B cell (primary cell): ENCODE data around the gene RPSA. TPM values are rescaled to one million over a fixed set of nuclear protein-coding genes. Genes with fewer than 3 reads are reported as not detected.

Source experiments
- ATAC-seq: fragments of 200-7000 bp; cut with Tn5 transposase; one replicate; pipeline ENCODE4 v1.10.0; 2021; ENCODE audit warnings: low read depth, mild to moderate bottlenecking, moderate number of reproducible peaks, moderate library complexity
- CTCF ChIA-PET: fragments of 350-600 bp; sonication (Branson Sonifier 250); formaldehyde crosslinking; loops from one replicate; lab custom pipeline; 2021; ENCODE audit warnings: antibody characterized with exemption, inconsistent platforms; lab: Charles Lee
- POLR2A ChIA-PET: fragments of 350-600 bp; sonication (Branson Sonifier 250); formaldehyde crosslinking; loops from one replicate; lab custom pipeline; 2021; ENCODE audit warnings: antibody characterized with exemption; lab: Charles Lee
- DNase-seq: peaks from one replicate; pipeline ENCODE4 v3.0.0; 2013
- H2AFZ ChIP-seq: 2 replicates; pipeline ENCODE4 v1.6.1; 2012; ENCODE audit warnings: mild to moderate bottlenecking, low read depth, low read length; ENCODE audit not compliant: insufficient read depth, poor library complexity, severe bottlenecking
- H3K27ac ChIP-seq, 2 donors: 1 replicate in 1 of 2; 2 replicates in 1 of 2; pipeline ENCODE4 v1.5.1; 2012 to 2013; ENCODE audit warnings: low read length in 2 of 2, mild to moderate bottlenecking in 2 of 2, moderate library complexity in 1 of 2
- H3K27me3 ChIP-seq, 4 experiments: fragments of 200-600 bp in 1 of 4; sonication (generic) in 1 of 4; replicated peaks in 1 of 4; 1 replicate in 2 of 4; 2 replicates in 2 of 4; pipeline versions ENCODE4 v1.6.1 to v1.7.0; 2013 to 2016; ENCODE audit warnings: low read length in 3 of 4, mild to moderate bottlenecking in 2 of 4, mixed read lengths in 1 of 4, moderate library complexity in 1 of 4; ENCODE audit not compliant: insufficient read depth in 4 of 4, control insufficient read depth in 3 of 4; ENCODE audit errors: control extremely low read depth in 1 of 4
- H3K36me3 ChIP-seq, 2 experiments: replicated peaks in 1 of 2; 1 replicate in 1 of 2; 2 replicates in 1 of 2; pipeline versions ENCODE4 v1.6.1 to v1.7.1; 2013; ENCODE audit warnings: low read length in 1 of 2; ENCODE audit not compliant: insufficient read depth in 2 of 2, control insufficient read depth in 1 of 2; ENCODE audit errors: control extremely low read depth in 1 of 2, extremely low read depth in 1 of 2
- H3K4me1 ChIP-seq, 2 donors: fragments of 200-600 bp in 1 of 2; sonication (generic) in 1 of 2; 1 replicate in 1 of 2; 2 replicates in 1 of 2; pipeline versions ENCODE4 v1.5.1 to v1.6.1; 2013 to 2017; ENCODE audit warnings: low read length in 2 of 2; ENCODE audit not compliant: control insufficient read depth in 2 of 2, insufficient read depth in 2 of 2
- H3K4me2 ChIP-seq: replicated peaks from 2 replicates; pipeline ENCODE3; 2012; ENCODE audit warnings: mild to moderate bottlenecking, low read depth, low read length; ENCODE audit not compliant: poor library complexity, severe bottlenecking
- H3K4me3 ChIP-seq, 5 experiments: fragments of 200-600 bp in 1 of 5; sonication (generic) in 1 of 5; 1 replicate in 3 of 5; 2 replicates in 2 of 5; pipeline versions ENCODE4 v1.5.1 to v1.7.0; 2011 to 2016; ENCODE audit warnings: low read length in 4 of 5, mild to moderate bottlenecking in 4 of 5, low read depth in 2 of 5, control low read depth in 1 of 5, moderate library complexity in 1 of 5; ENCODE audit not compliant: insufficient read depth in 1 of 5; ENCODE audit errors: control extremely low read depth in 1 of 5, extremely low read depth in 1 of 5
- H3K79me2 ChIP-seq: fragments of 200-600 bp; sonication (generic); one replicate; pipeline ENCODE4 v1.6.0; 2016; ENCODE audit warnings: low read length; ENCODE audit not compliant: control insufficient read depth, insufficient read depth
- H3K9ac ChIP-seq: fragments of 200-600 bp; sonication (generic); 2 replicates; pipeline ENCODE4 v1.6.1; 2017; ENCODE audit warnings: mild to moderate bottlenecking, low read length, moderate library complexity
- H3K9me3 ChIP-seq, 3 donors: one replicate each; pipeline versions ENCODE4 v1.6.1 to v1.7.1; 2013; ENCODE audit warnings: low read length in 2 of 3; ENCODE audit not compliant: control insufficient read depth in 2 of 3, insufficient read depth in 1 of 3; ENCODE audit errors: control extremely low read depth in 1 of 3
- H4K20me1 ChIP-seq: 2 replicates; pipeline ENCODE4 v1.6.0; 2012; ENCODE audit warnings: mild to moderate bottlenecking, low read length; ENCODE audit not compliant: insufficient read depth, control insufficient read depth, poor library complexity, severe bottlenecking
- H3K27ac Mint-ChIP-seq: one replicate; pipeline ENCODE4 v1.8.0; 2021; ENCODE audit warnings: mixed read lengths
- H3K27me3 Mint-ChIP-seq: one replicate; pipeline ENCODE4 v1.8.0; 2021; ENCODE audit warnings: mixed read lengths
- H3K4me1 Mint-ChIP-seq: one replicate; pipeline ENCODE4 v1.8.0; 2021; ENCODE audit warnings: mixed read lengths
- H3K4me3 Mint-ChIP-seq: one replicate; pipeline ENCODE4 v1.8.0; 2021; ENCODE audit warnings: mixed read lengths
- H3K9me3 Mint-ChIP-seq: one replicate; pipeline ENCODE4 v1.8.0; 2022; ENCODE audit warnings: mixed read lengths; ENCODE audit not compliant: insufficient read depth
- CTCF ChIP-seq: fragments of 200-600 bp; IDR thresholded peaks from one replicate; pipeline ENCODE4 v1.8.0; 2022; ENCODE audit warnings: antibody characterized with exemption, mild to moderate bottlenecking
- EZH2 ChIP-seq: IDR thresholded peaks from 2 replicates; pipeline ENCODE4 v1.6.1; 2012; ENCODE audit warnings: borderline replicate concordance, low read depth, mild to moderate bottlenecking, moderate library complexity, low read length; ENCODE audit not compliant: insufficient read depth, poor library complexity, severe bottlenecking
- WGBS: methylation state at CpG from one replicate; pipeline ENCODE4 v1.1.5; 2013; ENCODE audit warnings: missing lambda C conversion rate; ENCODE audit not compliant: insufficient coverage; 5-methylcytosine and 5-hydroxymethylcytosine counted together
- intact Hi-C: fragments of 100-400 bp; cut with micrococcal nuclease; formaldehyde crosslinking; loops from one replicate; pipeline ENCODE4 v1.10.0; 2022
- polyA plus RNA-seq: library from polyadenylated mRNA; depleted of rRNA; stranded (reverse); fragments of >200 nt; gene quantifications from 2 replicates; pipeline ENCODE4 v1.2.3, GENCODE V29; 2012
- total RNA-seq, 2 donors: library from RNA; stranded (reverse); fragments of 120-200 nt in 1 of 2; gene quantifications; 1 replicate in 1 of 2; 2 replicates in 1 of 2; pipeline versions ENCODE4 v1.2.3 to v1.2.4, GENCODE V29; 2013 to 2022

Gene RPSA
- total and polyA plus RNA-seq, 2 donors (not counting 1 experiment from before 2014, with no cell fraction given): 1,460 to 2,522 TPM

- H3K4me3 ChIP-seq: no peak overlapping the region
- H3K79me2 ChIP-seq: peaks cover 33% of the 10 kb centered on the region
- no peak overlapping the region for H3K9ac ChIP-seq
- peaks cover 39% of the 10 kb centered on the region for H3K4me1 Mint-ChIP-seq
- no peaks in the 10 kb centered on the region for H3K27me3 ChIP-seq
- H3K27ac ChIP-seq: peak overlapping the region; percentile 4 to 76
- H3K27me3 Mint-ChIP-seq: no peaks in the 10 kb centered on the region
- peaks cover 22 to 35% of the 10 kb centered on the region in 2 donors for H3K4me1 ChIP-seq
- peaks cover 6 to 59% of the 10 kb centered on the region in 2 experiments for H3K36me3 ChIP-seq
- peaks cover 57% of the 10 kb centered on the region for H4K20me1 ChIP-seq
- DNase-seq (no peak), ATAC-seq (no peak)
- H3K9me3 ChIP-seq: no peaks in the 10 kb centered on the region
- no peak overlapping the region for H2AFZ ChIP-seq
- WGBS: 84% methylated on average over 14 of the region's 21 CpGs
- no peak for TF ChIP-seq EZH2
- TF ChIP-seq CTCF: no peak
- peak overlapping the region; percentile 88 for H3K27ac Mint-ChIP-seq
- ChIA-PET POLR2A (interaction anchor here (1.2 kb wide), 1 partner anchor 24 kb away, joined by 3 read pairs; no protein-coding TSS in a partner anchor), CTCF (interaction anchor here (0.6 to 3.1 kb wide), 6 partner anchors 24 to 1024 kb away, joined by 3 to 9 read pairs (median 4); no protein-coding TSS in a partner anchor)
- peak overlapping the region; percentile 80 for H3K4me2 ChIP-seq
- H3K4me3 Mint-ChIP-seq: peak overlapping the region; percentile 89
- no peaks in the 10 kb centered on the region for H3K9me3 Mint-ChIP-seq
- intact Hi-C loops: loop anchor here (5.0 kb wide), 1 partner anchor 1271 kb away; the partner anchor contains the start of genes ACAA1 and MYD88
Observed at GRCh38 chr3:39408493-39409372, 2.2 kb downstream of the RPSA start.
